ENCODE results near the gene HOXD1. TPM values are rescaled to one million over a fixed set of nuclear protein-coding genes. Genes with fewer than 3 reads are reported as not detected.

HOXD1 gene
- total RNA-seq, 1 donor from 2014 or later = not detected

- Mint-ChIP-seq H3K36me3 (ENCODE audit: low read depth) (peaks cover 2% of the 10 kb centered on the region), H3K4me1 (ENCODE audit: low read depth) (peaks cover 17% of the 10 kb centered on the region), H3K9me3 (ENCODE audit: low read depth) (peaks cover 10% of the 10 kb centered on the region), H3K27ac (ENCODE audit: unreplicated experiment) (no peak overlapping the region), H3K4me3 (ENCODE audit: unreplicated experiment) (peak overlapping the region; percentile 25), H3K27me3 (ENCODE audit: low read depth) (peaks cover 73% of the 10 kb centered on the region)
- DNase-seq (ENCODE audit: low spot score) = no peak
- TF ChIP-seq CTCF (IDR thresholded peaks at IDR 0.05) = no peak
Measured at GRCh38 chr2:176189681-176190641, 1.5 kb downstream of the HOXD1 start.

GRCh38 chr2:176192351-176192750 is 3.9 kb downstream of the HOXD1 start:
- H3K27me3 Mint-ChIP-seq (ENCODE audit: low read depth) = peaks cover 67% of the 10 kb centered on the region
- DNase-seq (ENCODE audit: low spot score) = no peak
- no peaks in the 10 kb centered on the region for H3K36me3 Mint-ChIP-seq (ENCODE audit: low read depth)
- no peak overlapping the region for H3K4me3 Mint-ChIP-seq (ENCODE audit: unreplicated experiment)
- peaks cover 17% of the 10 kb centered on the region for H3K4me1 Mint-ChIP-seq (ENCODE audit: low read depth)
- TF ChIP-seq CTCF (IDR thresholded peaks at IDR 0.05) = no peak
- no peak overlapping the region for H3K27ac Mint-ChIP-seq (ENCODE audit: unreplicated experiment)
- H3K9me3 Mint-ChIP-seq (ENCODE audit: low read depth) = peaks cover 2% of the 10 kb centered on the region

GRCh38 chr2:176193048-176193447 is 4.6 kb downstream of the HOXD1 start:
- peaks cover 66% of the 10 kb centered on the region for H3K27me3 Mint-ChIP-seq (ENCODE audit: low read depth)
- no peak for TF ChIP-seq CTCF (IDR thresholded peaks at IDR 0.05)
- H3K9me3 Mint-ChIP-seq (ENCODE audit: low read depth) = no peaks in the 10 kb centered on the region
- no peak for DNase-seq (ENCODE audit: low spot score)
- no peak overlapping the region for H3K27ac Mint-ChIP-seq (ENCODE audit: unreplicated experiment)
- no peaks in the 10 kb centered on the region for H3K36me3 Mint-ChIP-seq (ENCODE audit: low read depth)
- H3K4me3 Mint-ChIP-seq (ENCODE audit: unreplicated experiment) = no peak overlapping the region
- H3K4me1 Mint-ChIP-seq (ENCODE audit: low read depth) = peaks cover 10% of the 10 kb centered on the region

- H3K27me3 Mint-ChIP-seq (ENCODE audit: low read depth) = peaks cover 35% of the 10 kb centered on the region
- H3K36me3 Mint-ChIP-seq (ENCODE audit: low read depth) = no peaks in the 10 kb centered on the region
- no peak overlapping the region for H3K4me3 Mint-ChIP-seq (ENCODE audit: unreplicated experiment)
- no peak for TF ChIP-seq CTCF (IDR thresholded peaks at IDR 0.05)
- no peaks in the 10 kb centered on the region for H3K9me3 Mint-ChIP-seq (ENCODE audit: low read depth)
- no peak for DNase-seq (ENCODE audit: low spot score)
- H3K27ac Mint-ChIP-seq (ENCODE audit: unreplicated experiment) = no peak overlapping the region
- no peaks in the 10 kb centered on the region for H3K4me1 Mint-ChIP-seq (ENCODE audit: low read depth)
Measured at GRCh38 chr2:176199902-176200301, 11.4 kb downstream of the HOXD1 start.

- Mint-ChIP-seq H3K27ac (ENCODE audit: unreplicated experiment) (no peak overlapping the region), H3K27me3 (ENCODE audit: low read depth) (peaks cover 33% of the 10 kb centered on the region), H3K9me3 (ENCODE audit: low read depth) (no peaks in the 10 kb centered on the region)
Measured at GRCh38 chr2:176200971-176201370, 12.5 kb downstream of the HOXD1 start.

More at GRCh38 chr2:176200971-176201370, 12.5 kb downstream of the HOXD1 start:
- H3K4me3 Mint-ChIP-seq (ENCODE audit: unreplicated experiment) = no peak overlapping the region
- peak; percentile 93 for DNase-seq (ENCODE audit: low spot score)
- H3K4me1 Mint-ChIP-seq (ENCODE audit: low read depth) = no peaks in the 10 kb centered on the region
- no peaks in the 10 kb centered on the region for H3K36me3 Mint-ChIP-seq (ENCODE audit: low read depth)
- TF ChIP-seq CTCF (IDR thresholded peaks at IDR 0.05) = no peak
